Measurements from ENCODE around the gene MNS1.
"Not testable (repeated sequence)": the region's sequence is repeated elsewhere in the genome, so short reads cannot be mapped to it uniquely, and the experiment has no call there.

Gene MNS1, protein sequence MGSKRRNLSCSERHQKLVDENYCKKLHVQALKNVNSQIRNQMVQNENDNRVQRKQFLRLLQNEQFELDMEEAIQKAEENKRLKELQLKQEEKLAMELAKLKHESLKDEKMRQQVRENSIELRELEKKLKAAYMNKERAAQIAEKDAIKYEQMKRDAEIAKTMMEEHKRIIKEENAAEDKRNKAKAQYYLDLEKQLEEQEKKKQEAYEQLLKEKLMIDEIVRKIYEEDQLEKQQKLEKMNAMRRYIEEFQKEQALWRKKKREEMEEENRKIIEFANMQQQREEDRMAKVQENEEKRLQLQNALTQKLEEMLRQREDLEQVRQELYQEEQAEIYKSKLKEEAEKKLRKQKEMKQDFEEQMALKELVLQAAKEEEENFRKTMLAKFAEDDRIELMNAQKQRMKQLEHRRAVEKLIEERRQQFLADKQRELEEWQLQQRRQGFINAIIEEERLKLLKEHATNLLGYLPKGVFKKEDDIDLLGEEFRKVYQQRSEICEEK

DNA sequence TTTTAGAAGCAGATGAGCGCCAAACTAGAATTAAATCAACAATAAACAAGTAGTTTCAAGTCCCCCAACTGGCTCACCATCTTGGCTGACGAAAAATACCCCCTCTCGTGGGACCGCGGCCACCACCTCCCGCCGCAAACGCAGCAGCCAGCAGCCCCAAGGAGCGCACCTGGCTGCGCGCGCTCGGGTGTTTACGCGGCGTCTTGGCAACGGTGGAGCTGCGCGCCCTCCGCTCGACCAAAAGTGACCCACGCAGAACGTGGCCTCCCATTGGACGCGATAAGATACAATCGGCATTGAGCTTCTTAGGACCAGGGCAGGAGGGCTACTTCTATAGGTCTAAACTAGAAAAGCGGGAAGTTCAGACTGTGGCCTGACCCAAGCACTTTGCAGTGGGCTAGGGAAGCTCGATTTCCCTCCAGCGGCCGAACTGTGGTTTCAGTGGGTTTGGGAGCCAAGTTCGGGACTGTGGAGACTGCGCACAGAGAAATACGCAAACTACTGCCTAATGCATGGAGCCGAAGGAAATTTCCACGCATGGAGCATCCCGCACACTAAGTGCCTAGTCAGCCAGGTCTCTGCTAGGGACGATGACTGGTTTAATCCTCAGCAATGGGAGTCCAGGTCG lies at the start of gene MNS1:
TSS of gene MNS1 (minus strand) at position 245 of the 628 bp plus-strand sequence. CDS start at position 80, 165 bp downstream.
- FAIRE-seq: no peak

DNA sequence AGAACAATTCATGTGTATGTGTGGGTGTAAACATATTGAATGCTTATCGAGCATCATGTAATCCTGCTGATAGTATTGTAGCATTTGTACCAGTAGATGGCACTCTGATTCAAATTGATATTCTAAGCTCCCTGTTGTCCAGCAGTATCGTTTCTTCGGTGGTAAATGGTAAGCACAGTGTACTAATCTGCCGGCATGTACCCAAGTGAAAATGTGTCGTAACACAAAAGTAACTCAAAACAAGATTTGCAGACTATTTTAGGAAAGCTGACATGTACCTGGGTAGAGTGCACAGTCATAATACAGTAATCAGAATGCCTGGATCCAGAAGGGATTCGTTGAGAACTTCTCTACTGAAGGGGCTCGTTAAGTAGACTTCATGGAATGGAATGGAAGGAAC lies 31.7 kb upstream of the MNS1 start:
- peak; percentile 92 for FAIRE-seq

DNA sequence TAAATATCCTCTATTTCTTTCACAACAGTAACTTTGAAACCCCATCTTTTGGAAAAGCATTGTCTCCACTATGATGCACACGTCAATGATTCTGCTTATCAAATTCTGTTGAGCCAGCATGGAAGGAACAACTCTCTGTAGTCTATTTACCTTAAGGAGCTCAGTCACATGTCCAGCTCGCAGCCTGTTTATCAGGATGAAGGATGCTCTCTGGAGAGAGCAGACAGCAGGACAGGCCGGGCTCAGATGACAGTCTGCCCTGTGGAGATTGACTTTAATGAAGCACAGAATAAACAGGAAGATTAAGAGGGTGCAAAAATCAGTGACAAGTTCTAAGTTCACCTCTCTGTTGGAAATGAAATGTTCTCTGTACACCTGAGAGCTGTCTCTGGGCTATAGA lies 30.6 kb upstream of the MNS1 start:
- FAIRE-seq: no peak

DNA sequence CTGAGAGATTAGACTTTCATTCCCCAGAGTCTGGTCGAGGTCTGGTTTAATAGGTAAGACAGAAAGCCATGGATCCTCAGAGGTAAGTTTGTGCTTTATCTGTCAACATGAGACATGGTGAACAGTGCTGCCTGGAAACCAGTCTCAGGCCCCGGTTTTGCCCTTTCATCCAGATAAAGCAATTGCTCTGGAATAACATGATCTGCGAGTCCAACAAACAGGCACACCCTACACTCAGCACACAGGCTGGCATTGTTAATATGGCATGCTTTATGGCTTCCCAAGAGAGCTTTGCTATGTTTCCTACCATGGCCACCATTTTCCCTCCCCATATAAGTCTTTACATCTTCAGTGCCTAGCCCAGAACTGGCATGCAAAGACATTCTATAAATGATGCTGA lies 30.1 kb upstream of the MNS1 start:
- FAIRE-seq: no peak

DNA sequence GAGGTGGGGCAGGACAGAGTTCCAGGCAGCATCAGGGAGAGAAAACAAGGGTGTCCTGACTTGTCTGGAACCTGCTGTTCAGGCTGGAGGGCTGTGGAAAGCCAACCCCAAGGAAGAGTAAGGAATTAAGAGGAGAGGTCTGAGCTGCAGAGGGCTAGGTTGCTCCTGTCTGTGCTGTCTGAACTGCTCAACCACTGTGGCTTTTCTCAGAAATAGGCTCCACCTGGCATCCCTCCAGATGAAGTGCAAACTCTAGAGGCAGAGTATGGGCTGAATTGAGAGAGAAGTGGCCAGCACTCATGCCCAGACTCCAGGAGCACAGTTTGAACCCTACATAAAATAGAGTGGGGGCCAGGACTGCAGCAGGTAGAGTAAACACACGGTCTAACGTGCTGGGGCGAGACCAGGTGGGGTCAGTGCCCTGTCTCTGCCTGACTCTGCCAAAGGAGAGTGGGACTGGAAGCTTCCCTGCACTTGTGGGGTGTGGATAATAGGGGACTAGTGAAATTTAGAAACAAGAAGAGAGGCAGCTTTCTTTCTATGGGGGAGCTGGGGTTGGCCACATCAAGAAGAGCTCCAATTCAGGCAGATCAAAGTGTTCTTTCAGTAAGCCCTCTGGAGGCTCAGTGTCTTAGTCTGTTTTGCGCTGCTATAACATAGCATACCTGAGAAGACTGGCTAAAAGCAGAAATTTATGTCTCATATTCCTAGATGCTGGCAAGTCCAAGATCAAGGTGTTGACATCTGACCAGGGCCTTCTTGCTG lies 28.0 kb upstream of the MNS1 start:
- no peak for FAIRE-seq

DNA sequence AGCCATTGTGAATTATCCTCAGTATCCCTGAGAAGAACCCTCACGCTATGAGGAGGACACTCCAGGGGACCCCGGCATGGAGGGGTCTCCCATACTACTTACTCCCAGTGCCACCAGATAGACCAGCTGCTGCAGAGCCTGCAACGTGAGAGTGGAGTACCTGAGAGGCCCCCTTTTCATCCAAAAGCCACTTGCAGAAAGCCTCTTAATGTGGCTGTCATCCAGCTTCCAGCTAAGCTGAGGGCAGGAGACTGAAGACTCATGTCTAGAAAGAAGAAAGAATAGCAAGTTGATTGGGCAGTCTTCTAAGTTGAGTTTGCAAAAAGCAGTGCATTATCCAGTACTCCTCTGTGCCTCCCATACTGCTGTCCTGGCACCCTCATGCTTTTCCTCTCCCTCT lies 27.3 kb upstream of the MNS1 start:
- FAIRE-seq: no peak

DNA sequence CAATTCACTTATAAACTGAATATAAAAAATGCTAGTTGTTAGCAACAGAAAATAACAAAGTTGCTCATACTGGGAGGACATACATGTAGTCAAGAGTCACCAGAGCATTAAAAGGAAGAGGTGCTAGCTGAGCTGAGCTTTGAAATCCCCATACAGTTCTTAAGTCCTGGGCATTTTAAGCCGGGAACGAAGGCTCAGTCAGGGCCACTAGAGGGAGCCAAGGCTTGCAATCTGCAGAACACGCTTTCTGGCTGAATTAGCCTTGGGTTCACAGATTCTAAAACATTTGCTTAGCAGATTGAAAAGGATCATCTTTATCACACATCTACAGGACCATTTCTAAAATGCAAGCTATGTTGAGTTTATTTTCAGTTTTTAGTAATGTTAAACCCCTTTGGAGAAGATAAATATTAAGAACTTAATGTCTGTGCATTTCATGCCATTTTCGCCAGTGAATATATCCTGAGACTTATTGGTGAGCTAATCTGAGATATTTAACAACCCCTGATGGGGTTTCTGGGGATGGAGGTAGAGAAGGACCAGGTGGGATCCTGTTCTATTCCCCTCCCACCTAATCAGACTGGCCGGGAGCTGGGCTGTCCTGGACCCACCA lies 26.3 kb upstream of the MNS1 start:
- FAIRE-seq: peak; percentile 58

DNA sequence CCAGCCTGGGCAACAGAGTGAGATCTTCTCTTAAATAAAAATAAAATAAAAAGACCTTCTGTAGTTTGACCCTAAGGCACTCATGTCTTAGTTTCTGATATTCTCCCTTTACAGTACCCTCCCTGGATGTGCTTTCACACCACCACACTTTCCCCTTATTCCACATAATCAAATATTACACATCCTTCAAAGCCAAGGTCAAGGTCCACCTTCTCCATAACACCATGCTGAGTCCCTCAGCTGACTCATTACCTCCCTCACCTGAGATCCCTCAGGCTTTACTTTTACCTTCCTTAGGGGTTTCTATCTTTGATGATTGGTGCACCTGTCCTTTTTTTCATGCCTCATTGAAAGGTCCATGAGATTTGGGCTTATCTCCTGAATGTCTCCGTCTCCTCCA lies 25.5 kb upstream of the MNS1 start:
- FAIRE-seq: no peak

DNA sequence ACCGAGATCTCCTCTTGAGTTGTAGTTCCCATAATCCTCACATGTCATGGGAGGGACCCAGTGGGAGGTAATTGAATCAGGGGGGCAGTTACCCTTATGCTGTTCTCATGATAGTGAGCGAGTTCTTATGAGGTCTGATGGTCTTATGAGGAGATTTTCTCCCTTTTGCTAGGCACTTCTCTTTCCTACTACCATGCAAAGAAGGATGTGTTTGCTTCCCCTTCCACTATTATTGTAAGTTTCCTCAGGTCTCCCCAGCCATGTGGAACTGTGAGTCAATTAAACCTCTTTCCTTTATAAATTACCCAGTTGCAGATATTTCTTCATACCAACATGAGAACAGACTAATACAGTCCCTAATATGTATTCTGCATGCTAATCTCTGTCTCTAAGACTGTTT lies 21.3 kb upstream of the MNS1 start:
- not testable (repeated sequence) for FAIRE-seq

DNA sequence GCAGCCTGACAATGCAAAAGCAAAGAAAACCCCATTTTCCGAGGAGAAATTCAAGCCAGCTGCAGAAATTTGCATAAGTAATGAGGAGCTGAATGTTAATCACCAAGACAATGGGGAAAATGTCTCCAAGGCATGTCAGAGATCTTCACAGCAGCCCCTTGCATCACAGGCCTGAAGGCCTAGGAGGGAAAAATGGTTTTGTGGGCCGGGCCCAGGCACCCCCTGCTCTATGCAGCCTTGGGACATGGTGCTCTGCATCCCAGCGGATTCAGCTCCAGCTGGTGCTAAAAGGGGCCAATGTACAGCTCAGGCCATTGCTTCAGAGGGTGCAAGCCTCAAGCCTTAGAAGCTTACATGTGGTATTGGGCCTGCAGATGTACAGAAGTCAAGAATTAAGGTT lies 20.5 kb upstream of the MNS1 start:
- FAIRE-seq: not testable (repeated sequence)

DNA sequence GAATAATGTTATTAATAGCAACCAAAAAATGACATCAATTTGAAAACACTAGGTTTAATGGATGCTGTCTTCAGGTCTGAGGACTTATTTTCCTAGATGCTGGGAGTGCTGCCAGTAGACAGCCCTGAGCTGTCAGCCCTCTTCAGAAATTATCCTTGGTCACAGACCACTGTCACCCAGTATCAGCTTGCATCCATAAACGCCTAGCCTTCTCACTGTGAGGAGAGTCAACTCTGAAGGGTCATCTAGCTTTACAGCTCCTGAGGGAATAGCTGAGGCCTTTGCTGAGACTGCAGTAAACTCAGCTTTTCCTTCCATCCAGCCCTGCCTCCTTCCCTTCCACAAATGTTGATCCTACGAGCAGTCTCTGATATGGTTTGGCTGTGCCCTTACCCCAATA lies 19.4 kb upstream of the MNS1 start:
- FAIRE-seq: no peak

DNA sequence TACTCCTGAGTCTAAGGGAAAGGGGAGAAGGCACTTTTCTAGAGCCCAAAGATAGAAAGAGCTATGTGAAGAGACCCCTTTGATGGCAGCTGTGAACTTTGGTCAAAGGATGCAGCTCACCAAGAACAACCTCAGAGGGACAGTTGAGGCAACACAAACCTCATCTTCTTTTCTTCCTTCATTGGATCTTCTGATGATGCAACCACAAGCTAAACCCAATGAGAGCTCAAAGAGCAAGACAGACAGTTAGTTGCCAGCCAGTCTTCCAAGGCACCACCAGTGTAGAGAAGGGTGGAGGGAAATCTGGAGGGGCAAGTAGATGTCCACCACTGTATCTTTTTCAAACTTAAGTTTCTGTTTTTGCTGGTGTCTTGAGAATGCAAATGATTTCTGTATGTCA lies 10.4 kb upstream of the MNS1 start:
- no peak for FAIRE-seq

DNA sequence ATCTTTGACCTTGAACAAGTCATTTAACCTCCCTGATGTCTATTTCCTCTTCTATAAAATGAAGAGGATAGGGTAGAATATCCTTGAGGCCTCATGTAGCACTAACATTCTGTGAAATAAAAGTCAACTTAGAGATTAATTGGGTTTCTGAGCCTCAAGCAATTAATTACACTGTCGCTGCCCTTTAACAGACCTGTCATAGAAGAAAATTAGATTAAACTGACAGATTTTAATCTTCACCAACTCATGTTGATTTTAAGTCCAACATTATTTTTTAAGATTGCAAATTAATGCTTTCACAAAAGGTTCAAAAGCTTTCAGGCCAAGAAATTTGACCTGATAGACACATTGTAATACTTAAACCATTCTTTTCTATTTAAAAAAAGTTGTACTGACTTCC lies 8.1 kb upstream of the MNS1 start:
- FAIRE-seq: no peak

DNA sequence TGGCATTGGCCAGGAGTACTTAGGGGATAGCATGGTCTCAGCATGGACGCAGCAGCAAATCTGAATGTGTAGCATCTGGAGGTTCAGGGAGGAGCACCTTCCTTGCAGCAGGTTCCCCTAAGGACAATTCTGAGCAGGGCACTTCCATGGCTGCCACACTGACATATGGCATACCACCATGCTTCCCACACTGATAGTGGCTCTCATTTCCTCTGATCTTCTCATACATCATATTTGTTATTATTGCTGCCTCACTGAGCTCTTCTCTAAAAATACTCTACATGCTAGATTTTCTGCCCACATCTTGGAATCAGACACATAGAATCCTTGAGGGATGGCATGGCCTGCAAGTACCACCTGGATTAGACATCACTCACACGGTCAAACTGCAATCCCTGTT lies 7.3 kb upstream of the MNS1 start:
- FAIRE-seq: no peak

DNA sequence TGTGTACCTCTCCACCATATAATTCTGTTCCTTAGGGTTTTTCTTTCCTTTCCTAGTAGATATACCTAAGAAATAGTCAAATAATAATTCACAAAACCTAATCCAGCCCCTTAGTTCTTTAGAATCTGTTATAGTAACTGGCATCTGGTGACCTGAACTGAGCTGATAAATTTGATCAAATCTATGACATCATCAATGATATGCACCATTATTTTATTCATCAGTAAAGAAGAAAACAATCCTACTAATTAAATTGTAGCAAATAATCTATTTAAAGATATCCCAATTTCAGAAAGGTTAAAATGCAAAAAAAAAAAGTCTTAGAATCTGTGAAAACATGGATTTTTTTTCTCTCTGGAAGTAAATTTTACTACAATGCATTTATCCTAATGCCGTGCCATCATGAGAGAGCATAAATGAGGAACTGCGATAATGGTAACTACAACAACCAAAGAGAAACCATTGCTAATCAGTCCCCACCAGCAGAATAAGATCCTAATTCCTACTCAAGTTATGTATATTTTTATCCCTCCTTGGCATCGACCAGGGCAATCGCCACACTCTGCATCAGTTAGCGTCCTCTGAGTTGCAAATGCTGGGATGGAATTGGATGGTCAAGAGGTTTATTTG lies 6.6 kb upstream of the MNS1 start:
- FAIRE-seq: no peak

DNA sequence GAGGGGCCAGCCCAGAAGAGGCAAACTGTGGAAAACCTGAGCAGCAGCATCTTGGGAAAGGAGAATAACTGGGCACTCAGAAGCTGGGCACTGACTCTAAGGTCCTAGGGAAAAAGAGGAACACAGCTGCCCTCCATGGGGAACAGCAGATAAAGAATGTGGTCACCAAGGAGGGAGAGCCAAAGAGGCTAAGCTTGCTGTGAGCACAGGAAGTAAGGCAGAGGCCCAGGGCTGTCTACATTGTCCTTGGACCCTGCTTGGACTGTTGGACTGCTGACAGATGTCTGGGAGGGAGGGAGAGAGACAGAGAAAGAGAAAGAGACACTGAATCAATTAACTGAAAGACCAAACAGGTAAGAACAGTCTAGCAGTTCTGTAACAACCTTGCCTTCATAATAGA lies 4.5 kb upstream of the MNS1 start:
- no peak for FAIRE-seq

DNA sequence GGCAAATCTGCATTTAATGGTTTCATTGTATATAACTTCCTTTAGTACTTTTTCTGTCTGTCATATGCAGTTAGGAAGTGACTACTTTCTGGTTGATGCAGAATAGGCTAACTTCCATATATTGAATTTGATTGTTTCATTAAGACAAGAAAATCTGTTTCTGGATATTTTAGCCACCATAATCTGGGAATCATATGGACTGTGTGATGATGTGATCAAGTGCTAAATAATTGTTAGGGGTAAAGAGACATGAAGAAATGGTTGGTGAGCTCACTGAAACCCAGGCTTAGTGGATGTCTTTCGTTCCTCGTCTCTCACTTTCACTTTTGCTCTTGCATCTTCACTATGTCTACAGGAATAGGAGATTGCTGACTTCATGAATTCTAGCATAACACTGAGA lies 3.5 kb upstream of the MNS1 start:
- FAIRE-seq: peak; percentile 30

DNA sequence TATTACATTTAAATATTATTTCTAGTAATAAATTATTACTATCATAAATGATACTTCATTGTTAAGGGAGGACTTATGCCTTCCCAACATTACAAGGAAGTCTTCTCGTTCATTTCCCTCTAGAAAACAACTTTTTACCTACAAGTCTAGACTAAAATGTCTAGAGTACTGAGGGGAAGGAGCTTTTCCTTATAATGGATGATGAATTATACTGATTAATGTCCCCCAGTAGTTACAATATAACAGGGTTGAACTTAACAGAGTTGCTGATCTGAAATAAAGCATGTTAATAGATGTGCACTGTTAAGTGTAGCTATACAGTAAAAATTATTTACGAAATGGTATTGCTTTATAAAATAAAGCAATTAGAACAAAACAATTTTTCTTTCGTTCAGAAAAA lies 2.7 kb upstream of the MNS1 start:
- no peak for FAIRE-seq

DNA sequence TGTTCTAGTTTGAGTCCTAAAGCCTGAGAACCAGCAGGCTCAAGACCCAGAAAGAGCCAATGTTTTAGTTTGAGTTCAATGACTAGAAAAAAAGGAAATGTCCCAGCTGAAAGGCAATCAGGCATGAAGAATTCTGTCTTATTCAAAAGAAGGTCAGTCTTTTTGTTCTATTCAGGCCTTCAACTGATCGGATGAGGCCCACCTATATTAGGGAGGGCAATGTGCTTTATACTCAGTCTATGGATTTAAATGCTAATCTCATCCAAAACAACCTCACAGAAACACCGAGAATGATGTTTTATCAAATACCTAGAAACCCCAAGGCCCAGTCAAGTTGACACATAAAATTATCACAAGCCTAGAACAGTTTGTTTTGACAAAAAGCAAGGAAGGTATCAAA lies 4.0 kb downstream of the MNS1 start:
- no peak for FAIRE-seq

DNA sequence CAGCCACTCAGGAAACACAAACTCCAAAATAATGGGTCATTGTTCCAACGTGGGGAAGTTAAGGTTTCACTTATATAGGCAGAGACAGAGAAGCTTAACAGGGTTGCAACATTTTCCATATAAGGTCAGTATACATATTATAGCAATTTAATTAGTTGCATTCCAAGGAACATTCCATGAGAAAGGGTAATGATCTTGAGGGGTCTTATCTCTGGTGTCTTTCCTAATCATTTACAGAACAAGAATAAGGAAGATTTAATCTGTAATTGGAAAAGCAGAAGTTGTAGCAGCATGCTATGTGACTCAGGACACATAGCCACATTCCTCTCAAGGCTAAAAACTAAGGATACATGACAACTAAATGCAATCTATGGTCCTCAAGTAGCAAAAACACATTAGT lies 4.9 kb downstream of the MNS1 start:
- no peak for FAIRE-seq

DNA sequence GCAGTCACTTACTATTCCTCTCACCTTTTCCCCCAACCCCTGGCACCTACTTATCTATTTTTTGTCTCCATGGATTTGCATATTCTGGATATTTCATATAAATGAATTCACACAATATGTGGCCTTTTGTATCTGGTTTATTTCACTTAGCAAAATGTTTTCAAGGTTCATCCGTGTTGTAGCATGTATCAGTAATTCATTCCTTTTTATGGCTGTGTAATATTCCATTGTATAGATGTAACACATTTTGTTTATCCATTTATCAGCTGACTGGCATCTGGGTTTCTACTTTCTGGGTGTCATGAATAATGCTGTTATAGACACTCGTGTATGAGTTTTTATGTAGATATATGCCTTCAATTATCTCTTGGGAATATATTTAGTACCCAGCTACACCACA lies 5.8 kb downstream of the MNS1 start:
- no peak for FAIRE-seq

DNA sequence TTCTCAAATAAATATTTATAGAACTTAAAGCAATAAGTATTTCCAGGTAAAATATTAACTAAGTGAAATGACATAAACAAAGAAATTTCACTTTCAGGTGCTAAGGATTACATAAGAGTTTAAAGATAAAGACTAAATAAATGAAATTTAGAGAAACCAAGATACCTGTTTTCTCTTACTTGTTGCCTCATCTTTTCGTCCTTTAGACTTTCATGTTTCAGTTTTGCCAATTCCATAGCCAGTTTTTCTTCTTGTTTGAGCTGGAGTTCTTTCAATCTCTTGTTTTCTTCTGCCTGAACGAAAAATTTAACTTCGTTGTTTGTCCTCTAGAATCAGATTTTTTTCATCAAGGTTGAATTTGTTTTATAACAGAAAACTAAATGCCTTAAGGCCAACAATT lies 8.7 kb downstream of the MNS1 start:
- no peak for FAIRE-seq

DNA sequence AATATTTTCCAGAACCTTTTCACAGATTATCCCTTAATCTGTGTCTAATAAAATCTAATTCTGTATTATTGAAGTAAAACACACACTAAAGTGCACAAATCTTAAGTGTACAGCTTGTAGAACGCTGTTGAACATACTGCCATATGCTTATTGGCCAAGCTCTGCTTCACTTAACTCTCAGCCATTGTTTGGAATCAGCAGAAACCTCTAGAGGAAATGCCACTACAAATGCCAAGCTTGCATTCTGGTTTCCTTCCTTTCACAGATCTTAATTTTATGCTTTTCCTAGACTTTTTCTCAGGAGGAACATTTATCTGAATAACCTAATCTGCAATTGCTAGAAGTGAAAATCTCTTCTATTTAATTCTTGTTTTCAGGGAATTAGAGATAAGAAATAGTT lies 10.1 kb downstream of the MNS1 start:
- FAIRE-seq: no peak

Data from A204.1 (cell line).